Measurements from ENCODE around the gene NLK.
A peak's percentile ranks its signal among the peaks of the same experiment; 100 is the strongest.
"Not testable (repeated sequence)": the region's sequence is repeated elsewhere in the genome, so short reads cannot be mapped to it uniquely, and the experiment has no call there.

The NLK gene

DNA sequence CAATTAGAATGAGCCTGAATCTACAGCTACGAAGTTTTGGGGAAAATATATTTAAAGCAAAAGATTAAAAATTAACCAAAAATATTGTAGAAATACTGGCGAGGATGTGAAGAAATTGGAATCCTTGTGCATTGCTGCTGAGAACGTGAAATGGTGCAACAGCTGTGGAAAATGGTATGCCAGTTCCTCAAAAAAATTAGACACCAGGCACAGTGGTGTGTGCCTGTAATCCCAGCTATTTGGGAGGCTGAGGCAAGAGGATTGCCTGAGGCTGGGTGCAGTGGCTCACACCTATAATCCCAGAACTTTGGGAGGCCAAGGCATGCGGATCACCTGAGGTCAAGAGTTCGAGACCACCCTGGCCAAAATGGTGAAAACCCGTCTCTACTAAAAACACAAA, 156.6 kb downstream of the NLK start:
- no peak for DNase-seq (ENCODE audit: low spot score)

DNA sequence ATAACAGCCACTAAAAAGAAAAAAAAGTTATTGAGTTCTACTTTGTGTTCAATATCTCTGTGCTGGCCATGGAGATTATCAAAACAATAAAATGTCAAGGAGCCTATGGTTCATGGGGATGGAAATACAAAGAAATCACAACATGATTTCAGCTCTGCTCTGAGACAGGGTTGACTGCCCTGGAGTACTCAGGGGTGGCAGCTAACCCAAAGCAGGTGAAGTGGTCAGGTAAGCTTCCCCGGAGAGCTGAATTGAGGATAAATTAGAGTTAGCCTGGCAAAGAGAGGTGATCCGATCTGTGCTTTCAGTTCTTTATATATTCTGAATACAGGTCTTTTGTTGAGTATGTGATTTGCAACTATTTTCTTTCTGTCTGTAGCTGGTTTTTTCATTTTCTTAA, 157.3 kb downstream of the NLK start:
- DNase-seq (ENCODE audit: low spot score), result no peak

DNA sequence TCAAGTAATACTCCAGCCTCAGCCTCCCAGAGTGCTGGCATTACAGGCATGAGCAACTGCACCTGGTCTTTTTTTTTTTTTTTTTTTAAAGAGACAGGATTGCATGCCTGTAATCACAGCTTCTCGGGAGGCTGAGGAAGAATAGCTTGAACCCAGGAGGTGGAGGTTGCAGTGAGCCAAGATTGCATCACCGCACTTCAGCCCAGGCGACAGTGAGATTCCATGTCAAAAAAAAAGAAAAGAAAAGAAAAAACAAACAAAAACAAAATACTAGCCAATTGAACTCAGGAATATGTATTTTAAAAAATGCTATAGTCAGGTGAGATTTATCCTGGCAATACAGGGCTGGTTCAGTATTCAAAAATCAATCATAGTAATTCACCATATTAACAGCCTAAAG, 158.8 kb downstream of the NLK start:
- no peak for DNase-seq (ENCODE audit: low spot score)

DNA sequence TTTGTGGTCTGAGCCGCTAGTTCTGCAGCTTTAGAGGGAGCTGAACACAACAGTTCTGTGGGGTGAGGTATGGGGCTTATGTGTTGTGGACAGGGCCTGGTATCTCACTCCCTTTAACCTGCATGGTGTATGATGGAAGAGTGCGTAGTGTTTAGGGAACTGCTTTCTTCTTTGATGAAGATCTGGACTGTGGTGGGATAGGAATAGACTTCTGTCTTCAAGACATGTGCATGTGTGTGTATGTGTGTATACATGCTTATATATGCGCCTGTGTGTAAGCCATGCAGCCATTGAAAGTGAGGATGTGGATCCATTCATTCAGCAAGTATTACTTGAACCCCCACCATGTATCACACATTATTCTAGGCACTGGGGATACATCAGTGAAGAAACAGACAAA, 161.8 kb downstream of the NLK start:
- no peak for DNase-seq (ENCODE audit: low spot score)

DNA sequence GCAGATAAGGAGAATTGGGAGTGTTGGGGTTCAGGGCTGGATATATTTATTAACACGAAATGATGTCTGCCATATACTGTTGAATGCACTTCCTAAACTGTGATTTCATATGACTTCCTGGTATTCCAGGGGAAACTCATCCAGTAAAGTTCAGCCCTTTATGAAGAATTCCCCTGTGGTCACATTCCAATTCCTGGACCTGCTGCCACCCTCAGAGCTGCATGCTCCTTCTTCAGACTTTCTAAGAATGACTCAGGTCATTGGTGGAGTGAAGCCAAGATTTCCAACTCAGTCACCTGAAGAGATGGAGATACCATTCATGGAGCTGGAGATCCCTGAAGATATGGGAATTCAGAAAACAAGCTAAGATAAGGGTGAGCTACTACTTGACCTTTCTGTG, 162.3 kb downstream of the NLK start:
- DNase-seq (ENCODE audit: low spot score), result no peak

DNA sequence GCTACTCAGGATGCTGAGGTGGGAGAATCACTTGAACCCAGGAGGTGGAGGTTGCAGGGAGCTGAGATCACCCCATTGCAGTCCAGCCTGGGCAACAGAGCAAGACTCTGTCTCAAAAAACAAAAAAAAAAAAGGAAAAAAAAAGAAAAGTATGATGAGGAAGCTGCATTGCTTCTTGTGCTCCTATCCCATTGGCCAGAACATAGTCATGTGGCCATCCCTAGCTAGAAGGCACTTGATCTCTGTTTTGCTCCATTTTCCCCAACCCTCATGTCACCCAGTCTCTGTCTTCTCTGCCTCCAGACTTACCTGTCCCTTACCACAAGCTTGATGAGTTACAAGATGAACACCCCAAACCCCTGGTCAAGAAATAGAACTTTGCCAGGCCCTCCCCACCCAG, 163.8 kb downstream of the NLK start:
- no peak for DNase-seq (ENCODE audit: low spot score)

DNA sequence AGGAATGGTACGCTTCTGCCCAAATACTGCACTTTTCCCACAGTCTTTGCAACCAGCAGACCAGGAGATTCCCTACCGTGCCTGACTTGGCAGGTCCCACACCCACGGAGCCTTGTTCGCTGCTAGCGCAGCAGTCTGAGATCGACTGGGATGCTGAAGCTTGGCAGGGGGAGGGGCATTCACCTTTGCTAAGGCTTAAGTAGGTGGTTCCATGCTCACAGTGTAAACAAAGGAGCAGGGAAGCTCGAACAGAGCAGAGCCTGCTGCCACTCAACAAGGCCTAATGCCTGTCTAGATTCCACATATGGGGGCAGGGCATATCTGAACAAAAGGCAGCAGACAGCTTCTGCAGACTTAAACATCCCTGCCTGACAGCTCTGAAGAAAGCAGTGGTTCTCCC, 169.3 kb downstream of the NLK start:
- DNase-seq (ENCODE audit: low spot score), result no peak

DNA sequence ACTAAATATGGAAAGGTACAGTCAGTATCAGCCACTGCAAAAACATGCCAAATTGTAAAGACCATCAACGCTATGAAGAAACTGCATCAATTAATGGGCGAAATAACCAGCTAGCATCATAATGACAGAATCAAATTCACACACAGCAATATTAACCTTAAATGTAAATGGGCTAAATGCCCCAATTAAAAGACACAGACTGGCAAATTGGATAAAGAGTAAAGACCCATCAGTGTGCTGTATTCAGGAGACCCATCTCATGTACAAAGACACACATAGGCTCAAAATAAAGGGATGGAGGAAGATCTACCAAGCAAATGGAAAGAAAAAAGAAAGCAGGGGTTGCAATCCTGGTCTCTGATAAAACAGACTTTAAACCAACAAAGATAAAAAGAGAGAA, 171.1 kb downstream of the NLK start:
- not testable (repeated sequence) for DNase-seq (ENCODE audit: low spot score)

DNA sequence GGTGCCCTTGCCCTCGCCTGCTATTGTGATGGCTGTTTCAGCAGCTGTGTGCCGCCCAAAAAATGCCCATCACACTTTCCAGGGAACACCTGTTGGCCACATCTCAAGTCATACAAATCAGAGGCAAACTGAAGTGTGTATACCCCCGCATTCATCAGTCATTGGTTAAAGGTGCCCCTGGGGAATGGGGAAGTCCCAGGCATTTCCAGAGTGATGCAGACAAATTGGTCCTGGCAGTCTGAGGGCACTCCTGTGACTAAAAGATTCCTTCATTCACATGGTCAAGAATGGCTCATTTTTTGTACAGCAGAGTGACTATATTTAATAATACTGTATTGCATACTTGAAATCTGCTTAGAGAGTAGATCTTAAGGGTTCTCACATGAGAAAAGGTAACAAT, 173.6 kb downstream of the NLK start:
- peak; percentile 20 for DNase-seq (ENCODE audit: low spot score)

DNA sequence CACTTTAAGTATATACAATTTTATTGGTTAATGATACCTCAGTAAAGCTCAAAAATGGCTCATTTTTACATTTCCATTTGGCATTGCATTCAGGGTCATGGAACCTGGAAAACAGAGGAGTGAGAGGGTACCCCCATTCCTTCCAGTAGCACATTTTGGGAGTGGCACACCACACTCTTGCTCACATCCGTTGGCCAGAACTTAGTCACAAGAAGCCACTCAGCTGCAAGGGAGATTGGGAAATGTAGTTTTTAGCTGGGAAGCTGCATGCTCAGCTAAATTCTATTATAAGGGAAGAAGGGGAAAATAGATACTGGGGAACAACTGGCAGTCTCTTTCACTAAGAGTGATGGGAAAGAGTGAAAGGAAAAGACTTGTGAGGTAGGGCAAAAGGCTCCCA, 174.1 kb downstream of the NLK start:
- DNase-seq (ENCODE audit: low spot score), result peak; percentile 88

DNA sequence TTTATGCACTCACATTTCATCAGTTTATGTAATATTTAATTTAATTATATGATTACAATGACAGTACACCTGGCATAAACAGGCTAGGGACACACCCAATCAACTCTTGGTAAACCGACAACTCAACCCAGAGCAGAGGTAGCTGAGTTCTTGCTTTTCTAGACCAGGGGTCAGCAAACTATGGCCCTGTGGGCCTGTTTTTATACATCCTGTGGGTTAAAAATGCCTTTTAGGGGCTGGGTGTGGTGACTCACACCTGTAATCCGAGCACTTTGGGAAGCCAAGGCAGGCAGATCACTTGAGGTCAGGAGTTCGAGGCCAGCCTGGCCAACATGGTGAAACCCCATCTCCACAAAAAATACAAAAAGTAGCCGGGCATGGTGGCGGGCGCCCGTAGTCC, 177.3 kb downstream of the NLK start:
- DNase-seq (ENCODE audit: low spot score), result no peak

DNA sequence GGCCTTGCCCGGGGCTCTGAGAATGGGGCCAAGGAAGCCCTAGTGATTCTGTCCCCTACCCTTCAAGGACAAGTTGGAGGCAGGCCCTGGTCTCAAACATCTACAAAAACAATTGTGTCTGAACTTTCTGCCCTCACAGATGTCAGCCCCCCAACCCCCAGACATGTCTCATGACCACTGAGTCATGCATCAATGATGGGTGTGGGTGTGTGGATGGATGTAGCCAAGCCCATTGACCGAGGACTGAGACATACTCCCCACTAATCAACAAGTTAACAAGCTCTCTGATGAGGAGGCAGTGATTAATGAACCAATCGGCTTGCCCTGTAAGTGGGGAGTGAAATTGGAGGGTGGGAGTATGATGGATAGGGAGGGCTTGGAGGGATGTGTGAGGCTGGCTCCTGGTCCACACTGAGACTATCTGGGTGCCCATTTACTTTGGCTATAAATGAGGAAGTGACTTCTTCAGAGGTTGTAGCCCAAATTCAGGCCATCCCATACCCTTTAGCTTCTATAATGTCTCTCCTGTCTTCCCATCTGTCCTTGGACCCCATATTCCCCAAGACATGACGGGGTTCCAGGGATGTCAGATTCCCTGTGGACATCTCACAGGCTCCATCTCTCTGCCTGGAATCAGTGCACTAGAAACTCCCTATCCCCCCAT, 179.4 kb downstream of the NLK start:
- no peak for DNase-seq (ENCODE audit: low spot score)

DNA sequence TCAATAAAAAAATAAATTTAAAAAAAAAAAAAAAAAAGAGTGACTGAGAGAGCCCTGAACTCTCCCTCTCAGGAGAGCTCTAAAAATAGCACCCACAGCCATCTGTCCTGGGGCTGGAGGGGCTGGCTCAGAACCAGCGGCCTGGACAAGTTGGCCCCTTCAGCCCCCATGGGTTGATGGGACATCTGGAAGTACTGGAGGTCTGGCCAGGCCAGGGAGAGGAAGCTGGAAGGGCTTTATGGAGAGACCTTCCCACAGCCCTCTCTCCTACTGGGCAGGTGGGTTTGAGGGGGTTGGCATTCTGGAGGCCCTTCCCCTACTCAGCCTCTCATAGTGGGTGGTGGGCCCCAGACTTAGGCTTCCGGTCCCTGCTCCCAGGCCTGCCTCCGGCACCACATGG, 182.8 kb downstream of the NLK start:
- DNase-seq (ENCODE audit: low spot score), result no peak

DNA sequence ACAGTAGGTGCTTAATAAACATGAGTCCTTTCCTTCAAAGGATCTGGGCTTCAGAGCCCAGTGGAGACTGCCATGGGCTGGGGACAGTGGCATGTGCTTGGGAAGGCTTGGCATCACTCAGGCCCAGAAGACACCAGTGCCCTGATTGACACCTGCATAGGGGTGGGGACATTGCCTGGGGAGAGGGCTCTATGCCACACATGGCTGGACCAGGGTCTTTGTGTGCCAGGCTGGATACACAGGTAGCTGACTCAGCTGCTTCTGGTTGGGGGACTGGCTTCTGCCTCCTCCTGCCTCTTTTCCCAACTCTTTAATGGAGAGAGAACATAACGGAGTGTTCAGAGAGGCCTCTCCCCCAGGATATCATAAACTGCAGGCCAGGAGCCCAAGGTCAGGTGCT, 183.4 kb downstream of the NLK start:
- no peak for DNase-seq (ENCODE audit: low spot score)

DNA sequence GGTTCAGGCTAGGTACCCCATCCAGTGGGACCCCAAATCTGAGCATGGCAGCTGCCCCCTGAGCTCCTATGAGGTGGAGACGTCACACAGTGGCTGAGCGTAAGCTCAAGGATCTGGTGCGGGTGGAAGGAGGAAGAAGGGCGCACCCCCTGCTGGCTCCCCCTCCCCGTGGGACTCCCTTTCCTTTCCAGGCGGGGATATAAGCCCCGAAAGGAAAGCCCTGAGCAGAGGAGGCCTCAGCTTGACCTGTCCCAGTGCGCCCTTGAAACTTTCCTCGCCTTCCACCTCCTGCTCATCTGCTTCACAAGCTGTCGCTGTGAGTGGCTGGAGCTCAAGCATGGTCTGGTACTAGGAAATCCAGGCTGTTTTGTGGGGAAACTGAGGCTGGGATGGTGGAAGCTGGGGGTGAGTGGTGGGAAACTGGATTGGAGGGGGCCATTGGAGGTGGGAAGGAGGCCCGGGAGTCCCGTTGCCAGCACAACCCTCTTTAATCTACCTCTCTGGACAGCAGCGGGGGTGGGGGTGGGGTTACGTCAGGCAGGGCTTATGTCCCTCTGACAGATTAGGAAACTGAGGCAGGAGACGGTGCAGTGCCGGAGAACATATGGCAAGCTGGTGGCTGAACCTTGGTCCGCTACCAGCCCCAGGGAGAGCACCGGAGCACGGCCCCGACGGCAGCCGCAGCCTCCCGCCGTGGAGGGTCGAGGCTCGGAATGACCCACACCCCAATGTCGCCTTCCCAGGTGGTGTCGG, 184.3 kb downstream of the NLK start:
- DNase-seq (ENCODE audit: low spot score), result no peak

DNA sequence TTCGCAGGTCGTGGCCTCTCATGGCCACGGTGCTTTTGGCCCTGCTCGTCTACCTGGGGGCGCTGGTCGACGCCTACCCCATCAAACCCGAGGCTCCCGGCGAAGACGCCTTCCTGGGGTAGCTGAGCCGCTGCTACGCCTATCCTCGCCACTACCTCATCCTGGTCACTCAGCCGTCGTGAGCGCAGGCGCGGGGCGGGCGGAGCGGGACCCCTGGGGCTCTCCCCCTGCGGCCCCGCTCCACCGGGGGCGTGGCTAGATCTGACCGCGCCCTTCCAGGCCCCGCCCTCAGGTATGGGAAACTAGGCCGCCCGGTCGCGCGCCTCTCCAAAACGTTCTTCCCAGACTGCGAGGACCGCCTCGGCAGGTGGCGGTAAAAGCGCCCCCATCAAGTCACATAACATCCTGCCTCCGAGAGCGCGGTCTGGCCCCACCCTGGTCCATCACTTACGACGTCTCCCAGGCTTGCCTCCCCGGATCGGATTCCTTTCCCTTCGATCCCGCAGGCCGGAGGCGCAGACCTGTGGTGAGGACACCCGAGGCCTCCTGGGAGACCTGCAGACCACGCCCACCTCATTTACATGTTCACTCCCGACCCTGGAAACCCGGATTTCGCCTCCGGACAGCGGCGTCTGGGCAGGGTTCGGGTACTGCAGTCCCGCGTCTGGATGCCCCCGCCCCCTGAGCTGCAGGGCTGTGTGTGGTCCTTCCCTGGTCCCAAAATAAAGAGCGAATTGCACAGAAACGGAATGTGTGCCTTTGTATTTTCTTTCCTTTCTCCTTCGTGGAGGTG, 185.0 kb downstream of the NLK start:
- DNase-seq (ENCODE audit: low spot score), result no peak

DNA sequence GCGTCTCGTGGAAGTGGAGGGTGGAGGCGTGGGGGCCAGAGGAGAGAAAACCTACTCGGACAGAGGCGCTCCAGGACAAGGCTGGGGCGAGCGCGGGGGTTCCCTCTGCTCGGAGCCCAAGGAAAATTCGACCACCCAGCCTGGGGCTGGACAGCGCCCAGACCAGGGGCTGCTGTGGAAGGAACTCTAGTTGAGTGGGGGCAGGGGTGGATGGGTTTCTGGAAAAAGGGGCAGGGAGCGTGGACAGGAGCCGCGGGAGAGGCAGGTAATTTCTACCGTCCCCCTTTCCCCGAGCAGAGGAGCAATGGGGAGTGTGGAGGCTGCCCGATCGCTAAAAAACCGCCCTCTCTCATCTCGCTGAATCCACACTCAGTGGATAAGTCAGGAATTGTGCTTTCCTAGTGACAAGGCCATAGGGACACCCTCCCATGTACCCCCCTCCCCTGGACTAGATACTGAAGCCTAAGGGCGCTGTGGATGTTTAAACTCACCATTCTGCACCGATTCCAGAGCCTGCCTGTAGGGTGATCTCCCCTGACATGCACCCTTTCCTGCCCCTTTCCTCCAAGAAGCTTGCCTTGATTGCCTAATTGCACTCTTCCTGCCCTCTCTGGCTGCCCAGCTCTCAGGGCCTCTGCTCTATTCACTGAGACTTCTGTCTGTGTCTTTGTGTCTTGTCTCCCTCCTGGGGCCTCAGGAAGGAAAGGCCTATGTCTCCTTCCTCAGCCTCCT, 185.8 kb downstream of the NLK start:
- no peak for DNase-seq (ENCODE audit: low spot score)

DNA sequence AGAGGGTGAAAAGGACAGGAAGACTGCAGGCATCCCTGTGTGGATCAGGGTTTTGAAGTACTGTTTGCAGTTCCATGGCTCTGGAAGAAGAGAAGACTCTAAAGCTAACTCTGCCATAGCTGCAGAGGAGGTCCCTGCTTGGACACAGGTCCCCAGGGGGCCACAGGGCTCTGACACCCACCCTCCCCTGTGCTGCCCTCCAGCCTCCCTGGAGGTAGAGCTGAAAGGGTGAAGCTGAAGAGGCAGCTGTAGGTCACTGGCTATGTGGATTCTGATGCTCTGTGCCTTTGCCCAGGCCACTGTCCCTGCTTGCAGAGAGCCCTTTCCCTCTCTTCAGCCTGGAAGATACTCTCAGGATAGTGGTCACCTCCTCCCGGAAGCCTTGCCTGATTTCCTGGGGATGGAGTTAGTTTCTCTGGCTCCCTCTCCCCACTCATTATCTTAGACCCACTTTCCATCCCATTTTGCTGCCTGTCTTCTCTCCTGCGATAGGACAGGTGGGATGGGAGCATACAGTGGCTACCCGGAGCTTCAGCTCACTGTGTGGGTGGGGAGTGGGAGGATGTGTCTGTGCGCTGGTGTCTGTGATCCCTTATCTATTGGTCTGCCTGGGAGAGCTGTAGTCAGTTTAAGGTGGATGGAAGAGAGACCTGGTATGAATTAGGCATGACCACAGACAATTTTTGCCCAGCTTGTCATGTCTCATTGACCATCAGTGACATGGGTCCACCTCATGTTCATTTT, 186.7 kb downstream of the NLK start:
- DNase-seq (ENCODE audit: low spot score), result no peak

DNA sequence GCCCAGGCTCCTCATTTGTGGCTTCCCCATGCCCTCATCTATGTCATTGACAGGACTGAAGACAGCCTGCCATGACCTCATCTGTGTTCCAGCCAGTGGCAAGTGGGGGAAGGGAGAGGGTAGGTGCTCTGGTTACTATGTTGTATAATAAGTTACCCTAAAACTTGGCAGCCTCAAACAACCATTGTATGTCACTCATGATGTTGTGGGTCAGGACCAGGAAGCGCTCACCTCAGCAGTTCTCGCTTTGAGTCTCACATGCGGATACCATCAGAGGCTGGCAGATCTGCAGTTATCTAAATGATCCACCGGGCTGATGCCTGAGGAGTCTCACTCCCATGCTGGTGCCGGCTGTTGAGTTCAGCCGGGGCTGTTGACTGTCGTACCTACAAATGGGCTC, 187.5 kb downstream of the NLK start:
- no peak for DNase-seq (ENCODE audit: low spot score)

DNA sequence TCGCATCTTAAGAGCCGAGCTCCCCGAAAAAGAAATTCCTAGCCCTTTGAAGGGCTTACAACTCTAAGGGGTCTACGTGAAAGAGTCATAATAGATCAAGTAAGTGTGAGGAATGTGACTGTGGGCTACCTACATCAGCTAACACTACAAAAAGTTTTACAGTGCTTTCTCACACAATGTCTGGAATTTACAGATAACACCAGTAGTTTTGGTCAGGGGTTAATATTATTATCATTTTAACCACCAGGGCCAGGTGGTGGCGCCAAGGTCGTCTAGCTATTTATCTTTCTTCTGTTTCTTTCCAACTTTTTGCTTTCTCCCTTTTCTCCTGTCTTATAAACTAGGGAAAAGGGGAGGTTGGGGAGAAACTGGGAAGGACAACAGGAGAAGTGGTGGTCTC, 188.1 kb downstream of the NLK start:
- not testable (repeated sequence) for DNase-seq (ENCODE audit: low spot score)

DNA sequence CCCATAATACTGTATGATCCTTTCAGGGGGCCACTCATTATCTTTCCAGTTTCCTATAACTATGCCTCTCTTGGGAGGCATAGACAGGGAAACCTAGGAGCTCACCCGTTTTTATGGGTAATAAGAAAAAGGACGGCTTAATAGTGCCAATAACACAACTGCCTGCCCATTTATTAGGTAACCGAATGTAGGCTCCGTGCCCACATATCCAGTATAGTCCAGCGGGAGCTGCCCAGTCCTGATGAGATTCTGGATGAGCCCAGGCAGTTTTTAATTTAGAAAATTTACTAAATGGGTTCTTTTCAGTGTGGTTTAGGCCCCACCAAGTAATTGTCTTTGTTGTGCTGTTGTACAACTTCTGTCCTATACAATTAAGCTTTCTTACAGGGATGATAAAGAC, 189.1 kb downstream of the NLK start:
- DNase-seq (ENCODE audit: low spot score), result not testable (repeated sequence)
